ENCODE results near the gene SAV1.
A peak's percentile ranks its signal among the peaks of the same experiment; 100 is the strongest.
"Not testable (repeated sequence)": the region's sequence is repeated elsewhere in the genome, so short reads cannot be mapped to it uniquely, and the experiment has no call there.

SAV1 gene

DNA sequence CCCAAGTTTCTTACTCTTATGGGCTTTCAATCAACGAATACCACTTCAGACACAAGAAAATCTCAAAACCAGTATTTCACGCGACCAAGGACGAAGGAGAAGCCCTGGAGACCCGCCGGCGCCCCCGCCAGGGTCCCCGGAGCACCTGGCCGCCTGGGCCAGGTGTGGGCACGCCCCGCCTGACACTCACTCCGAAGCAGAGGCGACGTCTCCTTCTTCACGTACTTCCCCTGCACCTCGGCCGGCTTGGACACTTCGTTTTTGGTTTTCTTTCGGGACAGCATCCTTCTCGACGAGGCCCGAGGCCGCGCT is 466 bp downstream of the SAV1 start:
- H3K4me3 ChIP-seq (replicated peaks; ENCODE audit: insufficient read depth, low read length), result peak overlapping the region; percentile 80
- TF ChIP-seq POLR2AphosphoS5 (IDR thresholded peaks at IDR 0.05; ENCODE audit: low read depth) (no peak), SPI1 (IDR thresholded peaks at IDR 0.05; ENCODE audit: borderline replicate concordance, low read depth) (no peak), GABPA (IDR thresholded peaks at IDR 0.05; ENCODE audit: low read depth) (no peak)
- TF ChIP-seq, protein P1, sequence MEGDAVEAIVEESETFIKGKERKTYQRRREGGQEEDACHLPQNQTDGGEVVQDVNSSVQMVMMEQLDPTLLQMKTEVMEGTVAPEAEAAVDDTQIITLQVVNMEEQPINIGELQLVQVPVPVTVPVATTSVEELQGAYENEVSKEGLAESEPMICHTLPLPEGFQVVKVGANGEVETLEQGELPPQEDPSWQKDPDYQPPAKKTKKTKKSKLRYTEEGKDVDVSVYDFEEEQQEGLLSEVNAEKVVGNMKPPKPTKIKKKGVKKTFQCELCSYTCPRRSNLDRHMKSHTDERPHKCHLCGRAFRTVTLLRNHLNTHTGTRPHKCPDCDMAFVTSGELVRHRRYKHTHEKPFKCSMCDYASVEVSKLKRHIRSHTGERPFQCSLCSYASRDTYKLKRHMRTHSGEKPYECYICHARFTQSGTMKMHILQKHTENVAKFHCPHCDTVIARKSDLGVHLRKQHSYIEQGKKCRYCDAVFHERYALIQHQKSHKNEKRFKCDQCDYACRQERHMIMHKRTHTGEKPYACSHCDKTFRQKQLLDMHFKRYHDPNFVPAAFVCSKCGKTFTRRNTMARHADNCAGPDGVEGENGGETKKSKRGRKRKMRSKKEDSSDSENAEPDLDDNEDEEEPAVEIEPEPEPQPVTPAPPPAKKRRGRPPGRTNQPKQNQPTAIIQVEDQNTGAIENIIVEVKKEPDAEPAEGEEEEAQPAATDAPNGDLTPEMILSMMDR (IDR thresholded peaks at IDR 0.05; ENCODE audit: insufficient read depth, low read length), result no peak
- TF ChIP-seq, protein P2, sequence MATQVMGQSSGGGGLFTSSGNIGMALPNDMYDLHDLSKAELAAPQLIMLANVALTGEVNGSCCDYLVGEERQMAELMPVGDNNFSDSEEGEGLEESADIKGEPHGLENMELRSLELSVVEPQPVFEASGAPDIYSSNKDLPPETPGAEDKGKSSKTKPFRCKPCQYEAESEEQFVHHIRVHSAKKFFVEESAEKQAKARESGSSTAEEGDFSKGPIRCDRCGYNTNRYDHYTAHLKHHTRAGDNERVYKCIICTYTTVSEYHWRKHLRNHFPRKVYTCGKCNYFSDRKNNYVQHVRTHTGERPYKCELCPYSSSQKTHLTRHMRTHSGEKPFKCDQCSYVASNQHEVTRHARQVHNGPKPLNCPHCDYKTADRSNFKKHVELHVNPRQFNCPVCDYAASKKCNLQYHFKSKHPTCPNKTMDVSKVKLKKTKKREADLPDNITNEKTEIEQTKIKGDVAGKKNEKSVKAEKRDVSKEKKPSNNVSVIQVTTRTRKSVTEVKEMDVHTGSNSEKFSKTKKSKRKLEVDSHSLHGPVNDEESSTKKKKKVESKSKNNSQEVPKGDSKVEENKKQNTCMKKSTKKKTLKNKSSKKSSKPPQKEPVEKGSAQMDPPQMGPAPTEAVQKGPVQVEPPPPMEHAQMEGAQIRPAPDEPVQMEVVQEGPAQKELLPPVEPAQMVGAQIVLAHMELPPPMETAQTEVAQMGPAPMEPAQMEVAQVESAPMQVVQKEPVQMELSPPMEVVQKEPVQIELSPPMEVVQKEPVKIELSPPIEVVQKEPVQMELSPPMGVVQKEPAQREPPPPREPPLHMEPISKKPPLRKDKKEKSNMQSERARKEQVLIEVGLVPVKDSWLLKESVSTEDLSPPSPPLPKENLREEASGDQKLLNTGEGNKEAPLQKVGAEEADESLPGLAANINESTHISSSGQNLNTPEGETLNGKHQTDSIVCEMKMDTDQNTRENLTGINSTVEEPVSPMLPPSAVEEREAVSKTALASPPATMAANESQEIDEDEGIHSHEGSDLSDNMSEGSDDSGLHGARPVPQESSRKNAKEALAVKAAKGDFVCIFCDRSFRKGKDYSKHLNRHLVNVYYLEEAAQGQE (IDR thresholded peaks at IDR 0.05; ENCODE audit: insufficient replicate concordance, low read depth), result no peak
- peak overlapping the region; percentile 37 for H3K27ac ChIP-seq (replicated peaks)
- no peak for DNase-seq (ENCODE audit: low read depth in 1 of 2, low spot score in 1 of 2)
- H3K27me3 ChIP-seq (ENCODE audit: insufficient read depth, poor library complexity, severe bottlenecking), result no peaks in the 10 kb centered on the region

DNA sequence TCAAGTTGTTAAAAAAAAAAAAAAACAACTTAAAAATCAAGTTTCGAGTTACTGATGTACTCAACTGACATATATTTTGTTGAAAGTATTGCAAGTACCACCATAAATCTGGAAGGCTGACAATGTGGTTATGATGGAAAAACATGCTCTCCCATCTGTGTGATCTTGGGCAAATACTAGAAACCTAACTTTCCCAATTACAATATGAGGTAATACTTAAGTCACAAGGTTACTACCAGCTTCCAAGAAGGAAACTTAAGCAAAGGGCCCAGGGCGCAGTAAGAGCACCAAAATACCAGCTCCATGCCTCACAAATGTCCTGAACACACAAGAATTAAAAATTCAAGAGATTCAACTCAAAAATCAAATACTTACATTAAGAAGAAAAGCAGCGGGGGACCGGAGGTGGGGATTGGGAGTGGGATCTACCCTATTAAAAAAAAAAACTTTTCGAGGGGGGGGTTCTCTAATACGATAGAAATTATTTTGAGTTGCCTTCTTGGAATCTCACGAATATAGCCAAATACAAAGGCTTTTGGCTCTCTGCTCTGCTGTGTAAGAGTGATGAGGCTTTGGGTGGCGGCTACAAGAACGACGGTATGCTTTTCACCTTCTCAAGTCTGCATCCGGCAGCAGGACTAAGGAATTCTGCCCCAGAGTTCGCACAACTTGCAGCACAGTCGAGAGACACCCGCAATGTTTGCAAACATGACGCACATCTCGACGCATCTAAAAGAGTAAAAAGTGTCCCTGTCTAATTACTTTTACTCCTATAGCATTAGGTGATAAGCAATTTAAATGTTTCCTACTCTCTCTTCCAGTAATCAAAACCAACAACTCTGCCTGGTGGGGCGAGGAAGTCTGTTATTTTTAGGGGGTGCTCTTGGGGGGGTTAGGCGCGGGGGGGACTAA is 1.1 kb downstream of the SAV1 start:
- Histone ChIP-seq H3K27me3 (ENCODE audit: insufficient read depth, poor library complexity, severe bottlenecking) (no peaks in the 10 kb centered on the region), H3K27ac (replicated peaks) (peak overlapping the region; percentile 37), H3K4me3 (replicated peaks; ENCODE audit: insufficient read depth, low read length) (peak overlapping the region; percentile 80)
- TF ChIP-seq, protein P2 (IDR thresholded peaks at IDR 0.05; ENCODE audit: insufficient replicate concordance, low read depth), result no peak
- no peak for TF ChIP-seq POLR2AphosphoS5 (IDR thresholded peaks at IDR 0.05; ENCODE audit: low read depth)
- TF ChIP-seq, protein P1 (IDR thresholded peaks at IDR 0.05; ENCODE audit: insufficient read depth, low read length), result no peak
- no peak for TF ChIP-seq SPI1 (IDR thresholded peaks at IDR 0.05; ENCODE audit: borderline replicate concordance, low read depth)
- no peak for TF ChIP-seq GABPA (IDR thresholded peaks at IDR 0.05; ENCODE audit: low read depth)
- DNase-seq (ENCODE audit: low read depth in 1 of 2, low spot score in 1 of 2), result peak in 1 of 2 experiments; percentile 11

DNA sequence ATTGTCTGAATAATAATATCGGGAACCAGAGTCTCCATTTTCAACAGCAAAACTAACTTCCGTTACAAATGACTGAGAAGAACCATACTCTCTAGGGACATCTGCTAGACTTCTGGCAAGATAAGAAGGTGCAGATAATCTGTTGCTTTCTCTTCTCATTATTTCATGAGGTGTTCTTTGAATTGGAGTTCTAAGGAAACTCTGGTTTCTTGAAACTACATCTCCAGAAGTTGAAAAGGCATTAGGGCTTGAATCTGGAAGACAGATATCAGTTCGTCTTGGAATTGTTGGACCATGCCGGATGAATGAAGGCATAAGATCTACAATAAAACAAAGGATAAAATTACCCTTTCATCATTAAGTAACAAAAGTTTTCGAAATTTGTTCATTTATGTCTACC is 2.8 kb downstream of the SAV1 start:
- not testable (repeated sequence) for H3K27ac ChIP-seq (replicated peaks); H3K4me3 ChIP-seq (replicated peaks; ENCODE audit: insufficient read depth, low read length); H3K27me3 ChIP-seq (ENCODE audit: insufficient read depth, poor library complexity, severe bottlenecking); DNase-seq (ENCODE audit: low read depth in 1 of 2, low spot score in 1 of 2)

DNA sequence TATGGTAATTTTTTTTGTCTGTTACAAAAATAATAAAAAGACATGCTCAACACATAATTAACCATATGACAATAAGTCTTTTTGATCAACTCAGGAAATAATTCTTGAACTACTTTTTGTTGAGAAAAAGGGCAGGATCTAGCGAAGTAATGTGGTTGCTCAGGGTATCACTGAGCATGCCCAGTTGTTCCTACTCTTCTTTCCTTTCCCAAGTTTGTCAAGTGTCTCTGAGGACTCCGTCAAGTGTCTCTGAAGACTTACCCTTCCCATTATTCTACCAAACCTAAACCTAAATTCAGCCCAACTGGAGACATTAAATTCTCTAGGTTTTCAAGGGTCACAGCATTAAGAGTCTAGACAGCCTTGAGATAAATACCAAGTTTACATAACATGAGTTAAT is 3.5 kb downstream of the SAV1 start:
- not testable (repeated sequence) for H3K4me3 ChIP-seq (replicated peaks; ENCODE audit: insufficient read depth, low read length); H3K27ac ChIP-seq (replicated peaks); DNase-seq (ENCODE audit: low read depth in 1 of 2, low spot score in 1 of 2); H3K27me3 ChIP-seq (ENCODE audit: insufficient read depth, poor library complexity, severe bottlenecking)
